A549 treated with ZK216348 at 1 μM for 4 hours (cell line): ENCODE results near the gene DAGLA. TPM values are rescaled to one million over a fixed set of nuclear protein-coding genes. Genes with fewer than 3 reads are reported as not detected.

ENCODE experiments used
- total RNA-seq: library from RNA; stranded (reverse); fragments of 200-300 nt; extraction: Qiagen RNA extraction; gene quantifications from 5 replicates; pipeline ENCODE4 v1.2.3, GENCODE V29; 2022; ENCODE audit warnings: low read depth

DAGLA gene, protein sequence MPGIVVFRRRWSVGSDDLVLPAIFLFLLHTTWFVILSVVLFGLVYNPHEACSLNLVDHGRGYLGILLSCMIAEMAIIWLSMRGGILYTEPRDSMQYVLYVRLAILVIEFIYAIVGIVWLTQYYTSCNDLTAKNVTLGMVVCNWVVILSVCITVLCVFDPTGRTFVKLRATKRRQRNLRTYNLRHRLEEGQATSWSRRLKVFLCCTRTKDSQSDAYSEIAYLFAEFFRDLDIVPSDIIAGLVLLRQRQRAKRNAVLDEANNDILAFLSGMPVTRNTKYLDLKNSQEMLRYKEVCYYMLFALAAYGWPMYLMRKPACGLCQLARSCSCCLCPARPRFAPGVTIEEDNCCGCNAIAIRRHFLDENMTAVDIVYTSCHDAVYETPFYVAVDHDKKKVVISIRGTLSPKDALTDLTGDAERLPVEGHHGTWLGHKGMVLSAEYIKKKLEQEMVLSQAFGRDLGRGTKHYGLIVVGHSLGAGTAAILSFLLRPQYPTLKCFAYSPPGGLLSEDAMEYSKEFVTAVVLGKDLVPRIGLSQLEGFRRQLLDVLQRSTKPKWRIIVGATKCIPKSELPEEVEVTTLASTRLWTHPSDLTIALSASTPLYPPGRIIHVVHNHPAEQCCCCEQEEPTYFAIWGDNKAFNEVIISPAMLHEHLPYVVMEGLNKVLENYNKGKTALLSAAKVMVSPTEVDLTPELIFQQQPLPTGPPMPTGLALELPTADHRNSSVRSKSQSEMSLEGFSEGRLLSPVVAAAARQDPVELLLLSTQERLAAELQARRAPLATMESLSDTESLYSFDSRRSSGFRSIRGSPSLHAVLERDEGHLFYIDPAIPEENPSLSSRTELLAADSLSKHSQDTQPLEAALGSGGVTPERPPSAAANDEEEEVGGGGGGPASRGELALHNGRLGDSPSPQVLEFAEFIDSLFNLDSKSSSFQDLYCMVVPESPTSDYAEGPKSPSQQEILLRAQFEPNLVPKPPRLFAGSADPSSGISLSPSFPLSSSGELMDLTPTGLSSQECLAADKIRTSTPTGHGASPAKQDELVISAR
- total RNA-seq, result 3.1 to 6.7 TPM (median 6.3 TPM) in 5 replicates

DNA sequence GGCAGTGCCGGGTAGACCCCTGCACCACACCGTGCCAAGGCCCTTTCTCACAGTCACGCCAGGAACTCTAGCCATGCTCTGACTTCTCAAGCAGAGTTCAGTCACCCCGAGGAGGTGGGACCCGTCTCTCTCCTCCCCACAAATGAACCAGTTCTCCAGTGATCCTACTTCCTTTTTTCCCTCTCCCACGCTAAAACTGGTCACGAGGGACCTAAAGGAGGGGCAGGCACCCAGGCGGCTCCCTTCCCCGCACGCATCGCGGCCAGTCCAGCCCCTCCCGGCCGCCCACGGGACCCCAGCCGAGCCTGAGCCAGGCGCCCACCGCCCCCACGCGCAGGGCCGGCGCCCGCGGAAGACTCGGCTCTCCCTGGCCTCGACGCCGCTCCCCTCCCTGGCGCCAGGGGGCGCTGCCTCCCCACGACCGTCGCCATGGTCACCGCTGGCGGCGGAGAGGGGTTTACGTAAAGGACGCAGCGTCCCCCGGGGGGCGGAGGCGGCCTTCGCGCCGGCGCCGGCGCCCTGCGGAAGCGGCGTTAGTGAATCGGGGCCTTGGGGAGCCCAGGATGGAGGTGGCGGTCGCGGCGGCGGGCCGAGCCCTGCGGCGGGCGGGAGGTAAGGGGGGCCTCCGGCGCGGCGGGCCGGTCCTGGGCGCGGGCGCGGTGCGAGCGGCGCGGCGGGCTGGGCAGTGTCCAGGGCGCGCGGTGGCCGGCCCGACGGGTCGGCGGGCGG lies at the start of gene DAGLA:
Gene DAGLA (plus strand): TSS at position 499 of the 729 bp plus-strand sequence. CDS start 39,765 bp downstream, outside the sequence.

DNA sequence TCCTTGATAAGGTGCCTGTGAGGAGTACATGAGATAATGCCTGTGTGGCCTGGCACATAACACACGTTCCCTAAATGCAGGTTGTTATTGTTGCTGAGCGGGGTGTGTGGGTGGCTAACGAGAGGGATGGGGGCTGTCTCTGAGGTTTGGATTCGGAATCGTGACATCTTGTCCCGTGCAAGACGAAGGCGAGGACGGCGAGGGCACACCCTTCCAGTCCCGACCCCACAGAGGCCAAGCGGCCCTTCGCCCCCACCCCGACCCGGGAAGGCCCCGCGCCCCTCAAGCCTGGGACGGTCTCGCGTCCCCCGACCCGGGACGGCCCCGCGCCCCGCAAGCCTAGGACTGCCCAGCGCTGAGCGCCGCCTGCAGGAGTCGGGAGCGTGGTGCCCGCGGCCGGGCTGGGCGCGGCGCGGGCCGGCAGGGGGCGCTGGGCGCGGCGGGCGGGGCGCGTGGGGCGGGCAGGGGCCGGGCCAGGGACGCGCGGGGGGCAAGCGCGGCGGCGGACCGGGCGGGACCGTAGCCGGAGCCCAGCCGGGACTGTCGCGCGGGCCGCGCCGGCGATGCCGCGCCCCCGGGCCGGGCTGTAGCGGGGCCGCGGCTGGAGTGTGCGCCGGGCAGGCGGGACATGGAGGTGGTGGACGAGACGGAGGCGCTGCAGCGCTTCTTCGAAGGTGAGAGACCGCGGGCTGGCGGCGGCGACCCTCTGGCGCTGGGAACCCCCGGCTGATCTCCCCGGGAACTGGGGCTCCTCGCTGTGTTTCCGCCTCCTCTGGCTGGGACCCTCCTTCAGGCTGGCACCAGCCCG lies 72.1 kb downstream of the DAGLA start, which contains the start of gene MYRF:
Gene MYRF (plus strand): TSS at position 520 of the 808 bp plus-strand sequence. CDS start 109 bp downstream, at position 629.

DNA sequence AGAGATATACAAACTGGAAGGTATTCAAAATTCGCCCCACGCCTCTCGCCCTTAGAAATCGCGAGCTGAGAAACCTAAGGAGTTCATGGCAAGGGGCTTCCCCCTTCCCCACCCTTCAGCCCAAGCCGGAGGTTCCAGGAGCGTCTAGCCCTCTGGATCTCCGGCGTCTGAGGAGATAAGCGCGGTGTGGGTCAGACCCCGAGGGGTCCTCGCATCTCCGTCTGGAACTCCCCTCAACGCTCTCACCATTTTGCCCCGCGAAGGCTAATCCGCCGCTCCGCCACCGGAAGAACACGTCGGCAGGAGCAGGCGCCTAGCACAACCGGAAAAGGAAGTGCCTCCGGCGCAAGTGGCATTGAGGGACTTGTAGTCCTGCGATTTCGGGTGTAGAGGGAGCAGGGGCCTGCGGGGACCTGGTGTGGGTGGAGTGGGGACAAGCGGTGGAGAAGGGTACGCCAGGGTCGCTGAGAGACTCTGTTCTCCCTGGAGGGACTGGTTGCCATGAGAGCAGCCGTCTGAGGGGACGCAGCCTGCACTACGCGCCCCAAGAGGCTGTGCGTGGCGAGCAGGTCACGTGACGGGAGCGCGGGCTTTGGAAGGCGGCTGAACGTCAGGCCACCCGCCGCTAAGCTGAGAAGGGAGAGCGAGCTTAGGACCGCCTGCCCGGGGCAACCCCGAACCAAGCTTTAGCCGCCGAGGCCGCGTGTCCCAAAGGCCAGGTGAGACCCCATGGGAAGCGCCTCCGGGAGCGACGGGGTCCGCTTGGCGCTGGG lies 112.3 kb downstream of the DAGLA start, which contains the start of the genes FEN1 and TMEM258:
Gene FEN1 (plus strand): TSS at position 602 of the 773 bp plus-strand sequence. CDS start 2,451 bp downstream, outside the sequence.
Gene TMEM258 (minus strand): TSS at position 290 of the 773 bp plus-strand sequence. CDS start 41 bp downstream, at position 249.

Other genes with a start within 250 kb of the DAGLA start
- 0.09 to 0.24 TPM (median 0.12 TPM) in 4 of 5 replicates, not detected in the other for gene LRRC10B, start 171.6 kb upstream of the DAGLA start, total RNA-seq
- 0.78 to 1.3 TPM (median 1.2 TPM) in 5 replicates for gene SYT7, start 99.3 kb upstream of the DAGLA start, total RNA-seq
- gene MYRF, start 72.2 kb downstream of the DAGLA start, total RNA-seq, result 11.2 to 24.6 TPM (median 20.8 TPM) in 5 replicates
- 198 to 277 TPM (median 228 TPM) in 5 replicates for gene TMEM258, start 112.2 kb downstream of the DAGLA start, total RNA-seq
- gene FEN1, start 112.5 kb downstream of the DAGLA start, total RNA-seq, result 89.1 to 118 TPM (median 96.6 TPM) in 5 replicates
- gene FADS1, start 136.6 kb downstream of the DAGLA start, total RNA-seq, result 129 to 194 TPM (median 173 TPM) in 5 replicates
- gene FADS2, start 147.9 kb downstream of the DAGLA start, total RNA-seq, result 263 to 399 TPM (median 322 TPM) in 5 replicates
- 42.9 to 73.0 TPM (median 68.0 TPM) in 5 replicates for gene FADS3, start 211.2 kb downstream of the DAGLA start, total RNA-seq
- 12.0 to 17.9 TPM (median 15.9 TPM) in 5 replicates for gene RAB3IL1, start 237.2 kb downstream of the DAGLA start, total RNA-seq